GM21447 (cell line): ENCODE measurements around the gene GGT1.
"Not testable (repeated sequence)": the region's sequence is repeated elsewhere in the genome, so short reads cannot be mapped to it uniquely, and the experiment has no call there.

Experiments
- ATAC-seq: cut with Tn5 transposase; IDR thresholded peaks from one replicate; pipeline ENCODE4 v1.9.1; 2021; ENCODE audit not compliant: unreplicated experiment

GGT1 gene

DNA sequence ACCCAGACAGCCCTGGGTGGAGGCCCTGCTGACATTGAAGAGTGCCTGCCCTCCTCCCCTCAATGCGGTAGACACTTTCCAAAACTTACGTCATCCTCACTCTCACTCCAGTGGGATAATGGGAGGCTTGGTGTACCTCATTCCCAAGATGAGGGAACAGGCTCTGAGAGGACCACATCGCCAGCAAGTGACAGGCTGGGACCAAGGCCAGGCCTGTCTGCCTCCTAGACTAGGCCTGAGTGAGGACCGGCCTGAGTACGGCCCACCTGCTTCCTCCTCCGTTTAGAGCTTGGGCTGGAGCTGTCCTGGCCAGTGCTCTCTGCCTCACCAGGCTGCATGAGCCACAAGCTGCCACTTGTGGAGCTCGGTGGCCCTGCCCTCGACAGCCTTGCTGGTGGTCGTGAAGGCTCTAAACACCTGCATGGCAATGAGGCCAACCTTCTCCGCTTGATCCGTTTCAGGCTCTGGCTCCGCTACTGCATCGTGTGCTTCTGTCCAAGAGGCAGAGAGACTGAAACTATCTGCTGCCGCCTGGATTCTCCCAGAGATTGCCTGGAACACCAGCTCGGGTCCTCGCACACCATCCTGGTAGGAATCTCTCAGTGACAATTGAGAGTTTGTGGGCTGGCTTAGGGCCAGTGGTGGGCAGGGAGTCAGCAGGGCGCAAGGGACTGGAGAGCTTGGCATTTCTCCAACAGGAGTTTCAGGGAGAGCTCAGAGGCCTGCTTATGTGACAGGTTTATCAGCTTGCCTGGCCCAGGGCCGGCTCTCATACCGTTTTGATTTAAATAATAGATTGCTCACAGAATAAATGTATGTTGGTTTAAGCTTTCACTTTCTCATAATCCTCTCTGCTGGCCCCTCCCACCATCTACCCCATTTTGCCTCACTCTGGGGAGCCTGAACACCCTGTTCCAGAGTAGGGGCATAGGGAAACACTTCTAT lies 19.5 kb upstream of the GGT1 start:
- no peak for ATAC-seq

GRCh38 chr22:24584166-24584790 lies 18.7 kb upstream of the GGT1 start:
- no peak for ATAC-seq

DNA sequence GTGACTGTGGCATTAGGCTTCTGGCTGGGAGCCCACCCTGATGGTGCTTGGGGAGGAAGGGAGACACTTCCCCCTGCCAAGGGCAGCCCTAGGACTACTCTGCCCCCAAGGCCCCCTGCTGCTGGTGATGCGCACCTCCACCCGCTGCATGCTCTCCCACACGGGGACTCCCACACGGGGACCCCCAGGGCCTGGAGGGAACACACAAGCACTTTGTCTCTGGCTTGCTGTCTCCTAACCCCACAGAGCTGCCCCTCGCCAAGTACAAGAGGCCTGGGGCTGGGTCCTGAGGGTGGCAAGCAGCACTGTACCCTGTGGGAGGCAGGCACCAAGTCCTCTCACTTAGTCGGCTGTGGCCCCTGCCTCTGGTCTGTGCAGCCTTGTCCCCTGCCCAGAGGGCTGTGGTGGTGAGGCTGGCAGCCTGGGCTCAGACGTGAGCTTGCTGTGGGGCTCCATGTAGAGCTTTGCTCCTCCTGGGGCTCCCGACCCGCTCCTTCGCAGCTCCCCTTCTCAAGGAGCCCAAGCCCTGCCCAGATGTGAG lies 18.1 kb upstream of the GGT1 start:
- no peak for ATAC-seq

- no peak for ATAC-seq
Observed at GRCh38 chr22:24585461-24585860, 17.5 kb upstream of the GGT1 start.

GRCh38 chr22:24585927-24586546 lies 17.0 kb upstream of the GGT1 start:
- ATAC-seq = no peak

DNA sequence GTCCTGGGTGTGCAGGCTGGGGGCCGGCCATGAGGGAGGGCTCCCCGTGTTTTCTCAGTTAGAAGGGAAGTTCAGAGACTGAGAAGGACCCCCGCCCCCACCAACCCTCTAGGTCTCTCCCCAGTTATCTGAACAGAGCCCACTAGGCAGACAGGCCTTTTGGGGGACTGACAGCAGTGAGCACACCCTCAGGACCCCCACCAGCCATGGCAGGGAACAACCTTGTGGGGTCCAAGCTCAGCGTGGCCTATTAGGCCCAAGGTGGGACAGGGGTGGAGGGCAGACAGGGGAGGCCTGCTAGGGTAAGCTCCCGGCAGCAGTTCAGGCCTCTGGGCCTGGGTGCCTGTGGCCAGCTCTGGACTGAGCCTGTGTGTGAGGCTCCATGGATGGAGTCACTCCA lies 15.7 kb upstream of the GGT1 start:
- no peak for ATAC-seq

DNA sequence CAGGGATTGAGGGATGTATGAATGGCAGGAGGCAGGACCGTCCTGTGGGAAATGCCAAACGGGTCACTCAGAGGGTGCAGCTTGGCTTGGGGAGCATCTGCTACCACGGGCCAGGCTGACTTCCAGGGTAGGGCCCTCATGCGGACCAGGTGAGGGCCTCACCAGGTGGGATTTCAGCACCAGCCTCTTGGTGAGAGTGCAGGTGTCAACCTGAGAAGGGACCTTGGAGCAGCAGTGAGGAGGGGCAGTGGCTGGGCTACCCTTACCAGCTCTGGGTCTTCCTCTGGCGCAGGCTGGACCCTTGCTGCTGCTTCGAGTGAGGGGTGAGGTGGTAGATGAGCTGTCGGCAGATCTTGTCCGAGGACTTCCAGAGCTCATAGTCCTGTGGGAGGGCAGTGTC lies 15.0 kb upstream of the GGT1 start:
- no peak for ATAC-seq

DNA sequence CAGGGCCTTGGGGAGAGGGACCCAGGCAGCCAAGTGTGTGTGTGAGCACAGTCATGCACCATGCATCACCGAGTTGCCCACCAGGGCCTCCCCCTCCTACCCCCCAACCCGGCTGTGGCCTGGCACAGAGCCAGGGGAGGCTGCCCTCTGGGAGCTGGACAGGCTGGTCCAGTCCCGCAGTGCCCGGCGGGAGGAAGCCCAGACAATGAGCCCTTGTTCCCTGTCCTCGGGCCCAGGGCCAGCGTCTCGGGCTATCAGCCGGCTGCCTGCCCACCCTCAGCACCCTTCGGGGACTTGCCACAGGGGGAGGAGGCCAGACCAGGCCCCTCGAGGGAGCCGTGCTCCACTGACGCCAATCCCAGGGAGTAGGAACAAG lies 14.6 kb upstream of the GGT1 start:
- no peak for ATAC-seq

- no peak for ATAC-seq
Observed at GRCh38 chr22:24588757-24589481, 14.1 kb upstream of the GGT1 start.

GRCh38 chr22:24589518-24590030 lies 13.4 kb upstream of the GGT1 start:
- ATAC-seq = no peak

- ATAC-seq = no peak
Observed at GRCh38 chr22:24590596-24591173, 12.3 kb upstream of the GGT1 start.

- ATAC-seq = no peak
Observed at GRCh38 chr22:24591286-24591830, 11.6 kb upstream of the GGT1 start.

- no peak for ATAC-seq
Observed at GRCh38 chr22:24592058-24592850, 10.7 kb upstream of the GGT1 start.

- ATAC-seq = no peak
Observed at GRCh38 chr22:24592851-24593558, 10.0 kb upstream of the GGT1 start, which contains the start of gene LRRC75B. Gene LRRC75B, minus strand, starts transcription at chr22:24593073. Its CDS starts 34 bp downstream, at chr22:24593039.

DNA sequence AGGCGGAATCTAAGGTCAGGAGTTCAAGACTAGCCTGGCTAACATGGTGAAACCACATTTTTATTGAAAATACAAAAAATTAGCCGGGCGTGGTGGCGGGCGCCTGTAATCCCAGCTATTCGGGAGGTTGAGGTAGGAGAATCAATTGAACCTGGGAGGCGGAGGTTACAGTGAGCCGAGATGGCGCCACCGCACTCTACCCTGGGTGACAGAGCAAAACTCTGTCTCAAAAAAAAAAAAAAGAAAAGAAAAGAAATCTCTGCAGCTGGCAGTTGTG lies 9.5 kb upstream of the GGT1 start:
- not testable (repeated sequence) for ATAC-seq

- ATAC-seq = no peak
Observed at GRCh38 chr22:24593836-24594568, 9.0 kb upstream of the GGT1 start.

DNA sequence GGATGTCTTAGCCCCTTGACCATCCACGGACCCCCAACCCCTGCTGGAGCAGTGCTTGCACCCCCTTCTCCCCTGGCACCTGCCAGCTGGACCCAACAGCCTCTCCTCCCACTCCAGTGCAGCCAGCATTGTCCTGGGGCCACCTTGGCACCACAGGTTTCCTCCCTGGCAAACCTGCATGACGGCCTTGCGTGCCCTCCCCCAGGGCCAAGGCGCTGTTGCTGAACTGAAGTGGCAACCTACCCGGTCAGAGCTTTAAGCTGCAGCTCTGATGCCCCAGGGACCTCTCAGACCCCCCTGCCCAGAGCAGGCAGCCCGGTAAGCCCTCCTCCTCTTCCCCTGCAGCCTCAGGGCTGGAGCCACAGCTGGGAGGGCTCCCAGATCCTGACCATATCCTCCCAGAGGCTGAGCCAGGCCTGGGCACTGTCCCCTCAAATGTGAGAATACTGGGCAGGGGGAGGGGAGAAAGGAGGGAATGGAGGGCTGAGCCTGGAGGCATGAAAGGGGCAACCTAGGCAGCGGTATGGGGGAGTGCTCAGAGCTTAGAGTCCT lies 8.3 kb upstream of the GGT1 start:
- ATAC-seq = no peak

GRCh38 chr22:24595228-24595627 lies 7.8 kb upstream of the GGT1 start:
- ATAC-seq = no peak
